Measurements from ENCODE around the gene UFD1.

DNA sequence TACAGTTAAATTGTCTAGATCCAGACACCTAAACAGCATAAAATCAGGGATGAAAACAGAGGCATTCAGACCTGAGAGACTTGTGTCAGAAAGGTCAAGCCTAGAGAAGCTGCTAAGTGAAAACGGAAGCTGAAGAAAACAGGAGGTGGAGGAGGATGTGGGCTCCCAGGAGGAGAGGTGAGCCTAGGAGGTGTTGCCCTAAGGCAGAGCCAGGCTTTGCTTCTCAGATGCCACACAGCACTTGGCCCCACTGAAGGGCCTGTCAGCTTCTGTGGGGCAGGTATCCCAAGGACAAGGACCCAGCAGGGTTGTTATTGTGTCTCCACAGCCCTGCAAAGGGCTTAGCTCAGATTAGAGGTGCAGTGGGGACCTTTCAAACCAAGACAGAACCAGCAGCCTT, 14.4 kb downstream of the UFD1 start:
- TF ChIP-seq, protein P1, sequence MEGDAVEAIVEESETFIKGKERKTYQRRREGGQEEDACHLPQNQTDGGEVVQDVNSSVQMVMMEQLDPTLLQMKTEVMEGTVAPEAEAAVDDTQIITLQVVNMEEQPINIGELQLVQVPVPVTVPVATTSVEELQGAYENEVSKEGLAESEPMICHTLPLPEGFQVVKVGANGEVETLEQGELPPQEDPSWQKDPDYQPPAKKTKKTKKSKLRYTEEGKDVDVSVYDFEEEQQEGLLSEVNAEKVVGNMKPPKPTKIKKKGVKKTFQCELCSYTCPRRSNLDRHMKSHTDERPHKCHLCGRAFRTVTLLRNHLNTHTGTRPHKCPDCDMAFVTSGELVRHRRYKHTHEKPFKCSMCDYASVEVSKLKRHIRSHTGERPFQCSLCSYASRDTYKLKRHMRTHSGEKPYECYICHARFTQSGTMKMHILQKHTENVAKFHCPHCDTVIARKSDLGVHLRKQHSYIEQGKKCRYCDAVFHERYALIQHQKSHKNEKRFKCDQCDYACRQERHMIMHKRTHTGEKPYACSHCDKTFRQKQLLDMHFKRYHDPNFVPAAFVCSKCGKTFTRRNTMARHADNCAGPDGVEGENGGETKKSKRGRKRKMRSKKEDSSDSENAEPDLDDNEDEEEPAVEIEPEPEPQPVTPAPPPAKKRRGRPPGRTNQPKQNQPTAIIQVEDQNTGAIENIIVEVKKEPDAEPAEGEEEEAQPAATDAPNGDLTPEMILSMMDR (IDR thresholded peaks at IDR 0.05): no peak
- no peak for TF ChIP-seq EZH2 (IDR thresholded peaks at IDR 0.05)
